Upper lobe of left lung (tissue), 4 donors: ENCODE data around the gene SENP8.

ENCODE experiments used
- EP300 ChIP-seq, 4 donors: sonication (generic); formaldehyde crosslinking; IDR thresholded peaks; one replicate each; pipeline ENCODE4 v1.5.1; 2017; ENCODE audit warnings: antibody characterized with exemption in 4 of 4, control low read depth in 2 of 4
- POLR2A ChIP-seq, 4 donors: fragments of 450-650 bp; IDR thresholded peaks; one replicate each; pipeline ENCODE4 v1.5.1; 2016 to 2017; ENCODE audit warnings: antibody characterized with exemption in 4 of 4, mild to moderate bottlenecking in 2 of 4
- TF ChIP-seq, protein P1 (sequence below), 6 experiments: fragments of 450-650 bp in 4 of 6; fragments of 200-600 bp in 2 of 6; sonication (generic) in 2 of 6; IDR thresholded peaks; one replicate each; pipeline ENCODE4 v1.5.1; 2016 to 2019; ENCODE audit warnings: antibody characterized with exemption in 6 of 6

DNA sequence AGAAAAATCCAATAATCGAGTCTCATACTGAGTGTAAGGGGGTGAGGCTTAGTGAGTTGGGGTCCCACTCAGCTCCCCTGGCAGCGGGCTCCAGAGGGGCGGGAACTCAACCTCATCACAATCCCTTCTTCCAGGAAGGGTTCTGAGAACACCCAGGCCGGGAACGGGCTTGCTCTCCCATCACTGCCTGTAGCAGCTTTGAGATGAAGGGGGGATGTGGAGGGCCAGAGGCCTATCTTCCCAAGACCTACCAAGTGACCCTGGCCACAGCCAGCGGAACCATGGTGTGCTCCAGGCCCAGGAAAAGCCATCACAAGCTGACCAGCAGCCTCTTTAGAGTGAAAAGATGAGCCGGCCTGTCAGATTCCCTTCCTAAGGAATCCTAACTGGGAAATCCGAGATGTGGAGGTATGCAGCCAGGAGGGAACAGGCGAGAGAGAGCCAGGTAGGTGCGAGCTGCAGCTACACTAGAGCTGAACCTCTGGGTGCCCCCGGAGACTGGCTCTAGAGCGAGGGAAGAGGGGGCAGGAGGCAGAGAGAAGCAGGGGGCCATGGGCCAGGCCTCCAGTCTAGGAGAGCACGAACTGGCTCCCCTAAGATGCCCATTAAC is 60.9 kb downstream of the SENP8 start:
- TF ChIP-seq, protein P1, sequence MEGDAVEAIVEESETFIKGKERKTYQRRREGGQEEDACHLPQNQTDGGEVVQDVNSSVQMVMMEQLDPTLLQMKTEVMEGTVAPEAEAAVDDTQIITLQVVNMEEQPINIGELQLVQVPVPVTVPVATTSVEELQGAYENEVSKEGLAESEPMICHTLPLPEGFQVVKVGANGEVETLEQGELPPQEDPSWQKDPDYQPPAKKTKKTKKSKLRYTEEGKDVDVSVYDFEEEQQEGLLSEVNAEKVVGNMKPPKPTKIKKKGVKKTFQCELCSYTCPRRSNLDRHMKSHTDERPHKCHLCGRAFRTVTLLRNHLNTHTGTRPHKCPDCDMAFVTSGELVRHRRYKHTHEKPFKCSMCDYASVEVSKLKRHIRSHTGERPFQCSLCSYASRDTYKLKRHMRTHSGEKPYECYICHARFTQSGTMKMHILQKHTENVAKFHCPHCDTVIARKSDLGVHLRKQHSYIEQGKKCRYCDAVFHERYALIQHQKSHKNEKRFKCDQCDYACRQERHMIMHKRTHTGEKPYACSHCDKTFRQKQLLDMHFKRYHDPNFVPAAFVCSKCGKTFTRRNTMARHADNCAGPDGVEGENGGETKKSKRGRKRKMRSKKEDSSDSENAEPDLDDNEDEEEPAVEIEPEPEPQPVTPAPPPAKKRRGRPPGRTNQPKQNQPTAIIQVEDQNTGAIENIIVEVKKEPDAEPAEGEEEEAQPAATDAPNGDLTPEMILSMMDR (IDR thresholded peaks at IDR 0.05), result no peak
- TF ChIP-seq POLR2A (IDR thresholded peaks at IDR 0.05), result no peak
- no peak for TF ChIP-seq EP300 (IDR thresholded peaks at IDR 0.05)
